ENCODE results near the gene SPRING1.
"Not testable (repeated sequence)": the region's sequence is repeated elsewhere in the genome, so short reads cannot be mapped to it uniquely, and the experiment has no call there.

SPRING1 gene

GRCh38 chr12:116766285-116766684 lies 28.4 kb upstream of the SPRING1 start:
- Histone ChIP-seq H3K27ac (ENCODE audit: low read depth, low read length) (no peak overlapping the region), H3K4me3 (ENCODE audit: low read depth, low read length) (no peak overlapping the region), H3K27me3 (ENCODE audit: insufficient read depth, low read length) (no peaks in the 10 kb centered on the region), H3K4me1 (ENCODE audit: control insufficient read depth, insufficient read depth, low read length, unreplicated experiment) (peaks cover 3% of the 10 kb centered on the region), H2AFZ (ENCODE audit: low read length, unreplicated experiment) (no peak overlapping the region), H3K79me2 (ENCODE audit: control insufficient read depth, insufficient read depth, low read length, unreplicated experiment) (no peaks in the 10 kb centered on the region), H3K36me3 (ENCODE audit: insufficient read depth, low read length) (no peaks in the 10 kb centered on the region)

GRCh38 chr12:116765271-116765670 lies 27.4 kb upstream of the SPRING1 start:
- no peaks in the 10 kb centered on the region for H3K27me3 ChIP-seq (ENCODE audit: insufficient read depth, low read length)
- peaks cover 3% of the 10 kb centered on the region for H3K4me1 ChIP-seq (ENCODE audit: control insufficient read depth, insufficient read depth, low read length, unreplicated experiment)
- H2AFZ ChIP-seq (ENCODE audit: low read length, unreplicated experiment) = no peak overlapping the region
- H3K79me2 ChIP-seq (ENCODE audit: control insufficient read depth, insufficient read depth, low read length, unreplicated experiment) = no peaks in the 10 kb centered on the region
- no peaks in the 10 kb centered on the region for H3K36me3 ChIP-seq (ENCODE audit: insufficient read depth, low read length)
- no peak overlapping the region for H3K4me3 ChIP-seq (ENCODE audit: low read depth, low read length)
- no peak overlapping the region for H3K27ac ChIP-seq (ENCODE audit: low read depth, low read length)

- Histone ChIP-seq H3K27ac (ENCODE audit: low read depth, low read length) (no peak overlapping the region), H3K27me3 (ENCODE audit: insufficient read depth, low read length) (no peaks in the 10 kb centered on the region), H3K4me3 (ENCODE audit: low read depth, low read length) (no peak overlapping the region), H3K36me3 (ENCODE audit: insufficient read depth, low read length) (no peaks in the 10 kb centered on the region), H3K4me1 (ENCODE audit: control insufficient read depth, insufficient read depth, low read length, unreplicated experiment) (peaks cover 3% of the 10 kb centered on the region), H3K79me2 (ENCODE audit: control insufficient read depth, insufficient read depth, low read length, unreplicated experiment) (no peaks in the 10 kb centered on the region), H2AFZ (ENCODE audit: low read length, unreplicated experiment) (no peak overlapping the region)
Observed at GRCh38 chr12:116761499-116761898, 23.6 kb upstream of the SPRING1 start.

- H3K79me2 ChIP-seq (ENCODE audit: control insufficient read depth, insufficient read depth, low read length, unreplicated experiment) = no peaks in the 10 kb centered on the region
- H3K4me3 ChIP-seq (ENCODE audit: low read depth, low read length) = no peak overlapping the region
- H3K36me3 ChIP-seq (ENCODE audit: insufficient read depth, low read length) = no peaks in the 10 kb centered on the region
- no peak overlapping the region for H2AFZ ChIP-seq (ENCODE audit: low read length, unreplicated experiment)
- no peak overlapping the region for H3K27ac ChIP-seq (ENCODE audit: low read depth, low read length)
- H3K27me3 ChIP-seq (ENCODE audit: insufficient read depth, low read length) = no peaks in the 10 kb centered on the region
- peaks cover 3% of the 10 kb centered on the region for H3K4me1 ChIP-seq (ENCODE audit: control insufficient read depth, insufficient read depth, low read length, unreplicated experiment)
Observed at GRCh38 chr12:116760622-116761020, 22.8 kb upstream of the SPRING1 start.

- no peak overlapping the region for H3K4me3 ChIP-seq (ENCODE audit: low read depth, low read length)
- H3K27ac ChIP-seq (ENCODE audit: low read depth, low read length) = no peak overlapping the region
- H3K4me1 ChIP-seq (ENCODE audit: control insufficient read depth, insufficient read depth, low read length, unreplicated experiment) = no peaks in the 10 kb centered on the region
- H2AFZ ChIP-seq (ENCODE audit: low read length, unreplicated experiment) = no peak overlapping the region
- no peaks in the 10 kb centered on the region for H3K79me2 ChIP-seq (ENCODE audit: control insufficient read depth, insufficient read depth, low read length, unreplicated experiment)
- H3K36me3 ChIP-seq (ENCODE audit: insufficient read depth, low read length) = no peaks in the 10 kb centered on the region
- no peaks in the 10 kb centered on the region for H3K27me3 ChIP-seq (ENCODE audit: insufficient read depth, low read length)
Observed at GRCh38 chr12:116759783-116760621, 22.1 kb upstream of the SPRING1 start.

GRCh38 chr12:116754783-116755182 lies 16.9 kb upstream of the SPRING1 start:
- H3K79me2 ChIP-seq (ENCODE audit: control insufficient read depth, insufficient read depth, low read length, unreplicated experiment); H3K27ac ChIP-seq (ENCODE audit: low read depth, low read length); H3K4me3 ChIP-seq (ENCODE audit: low read depth, low read length); H3K27me3 ChIP-seq (ENCODE audit: insufficient read depth, low read length); H3K36me3 ChIP-seq (ENCODE audit: insufficient read depth, low read length); H3K4me1 ChIP-seq (ENCODE audit: control insufficient read depth, insufficient read depth, low read length, unreplicated experiment); H2AFZ ChIP-seq (ENCODE audit: low read length, unreplicated experiment): not testable (repeated sequence)

- H3K27ac ChIP-seq (ENCODE audit: low read depth, low read length); H3K79me2 ChIP-seq (ENCODE audit: control insufficient read depth, insufficient read depth, low read length, unreplicated experiment); H3K4me1 ChIP-seq (ENCODE audit: control insufficient read depth, insufficient read depth, low read length, unreplicated experiment); H3K36me3 ChIP-seq (ENCODE audit: insufficient read depth, low read length); H2AFZ ChIP-seq (ENCODE audit: low read length, unreplicated experiment); H3K27me3 ChIP-seq (ENCODE audit: insufficient read depth, low read length); H3K4me3 ChIP-seq (ENCODE audit: low read depth, low read length): not testable (repeated sequence)
Observed at GRCh38 chr12:116754097-116754496, 16.2 kb upstream of the SPRING1 start.

- no peaks in the 10 kb centered on the region for H3K4me1 ChIP-seq (ENCODE audit: control insufficient read depth, insufficient read depth, low read length, unreplicated experiment)
- no peak overlapping the region for H3K4me3 ChIP-seq (ENCODE audit: low read depth, low read length)
- no peaks in the 10 kb centered on the region for H3K27me3 ChIP-seq (ENCODE audit: insufficient read depth, low read length)
- no peak overlapping the region for H3K27ac ChIP-seq (ENCODE audit: low read depth, low read length)
- H3K36me3 ChIP-seq (ENCODE audit: insufficient read depth, low read length) = no peaks in the 10 kb centered on the region
- no peaks in the 10 kb centered on the region for H3K79me2 ChIP-seq (ENCODE audit: control insufficient read depth, insufficient read depth, low read length, unreplicated experiment)
- H2AFZ ChIP-seq (ENCODE audit: low read length, unreplicated experiment) = no peak overlapping the region
Observed at GRCh38 chr12:116750298-116750697, 12.4 kb upstream of the SPRING1 start.

GRCh38 chr12:116749884-116750283 lies 12.0 kb upstream of the SPRING1 start:
- Histone ChIP-seq H3K27ac (ENCODE audit: low read depth, low read length) (no peak overlapping the region), H3K36me3 (ENCODE audit: insufficient read depth, low read length) (no peaks in the 10 kb centered on the region), H3K79me2 (ENCODE audit: control insufficient read depth, insufficient read depth, low read length, unreplicated experiment) (no peaks in the 10 kb centered on the region), H3K27me3 (ENCODE audit: insufficient read depth, low read length) (no peaks in the 10 kb centered on the region), H2AFZ (ENCODE audit: low read length, unreplicated experiment) (no peak overlapping the region), H3K4me1 (ENCODE audit: control insufficient read depth, insufficient read depth, low read length, unreplicated experiment) (no peaks in the 10 kb centered on the region), H3K4me3 (ENCODE audit: low read depth, low read length) (no peak overlapping the region)

GRCh38 chr12:116745554-116745953 lies 7.7 kb upstream of the SPRING1 start:
- H3K36me3 ChIP-seq (ENCODE audit: insufficient read depth, low read length) = no peaks in the 10 kb centered on the region
- no peak overlapping the region for H3K4me3 ChIP-seq (ENCODE audit: low read depth, low read length)
- no peak overlapping the region for H3K27ac ChIP-seq (ENCODE audit: low read depth, low read length)
- no peak overlapping the region for H2AFZ ChIP-seq (ENCODE audit: low read length, unreplicated experiment)
- no peaks in the 10 kb centered on the region for H3K27me3 ChIP-seq (ENCODE audit: insufficient read depth, low read length)
- H3K79me2 ChIP-seq (ENCODE audit: control insufficient read depth, insufficient read depth, low read length, unreplicated experiment) = no peaks in the 10 kb centered on the region
- no peaks in the 10 kb centered on the region for H3K4me1 ChIP-seq (ENCODE audit: control insufficient read depth, insufficient read depth, low read length, unreplicated experiment)

GRCh38 chr12:116744766-116745165 lies 6.9 kb upstream of the SPRING1 start:
- H2AFZ ChIP-seq (ENCODE audit: low read length, unreplicated experiment) = no peak overlapping the region
- no peaks in the 10 kb centered on the region for H3K79me2 ChIP-seq (ENCODE audit: control insufficient read depth, insufficient read depth, low read length, unreplicated experiment)
- H3K4me1 ChIP-seq (ENCODE audit: control insufficient read depth, insufficient read depth, low read length, unreplicated experiment) = no peaks in the 10 kb centered on the region
- no peaks in the 10 kb centered on the region for H3K27me3 ChIP-seq (ENCODE audit: insufficient read depth, low read length)
- H3K4me3 ChIP-seq (ENCODE audit: low read depth, low read length) = no peak overlapping the region
- no peaks in the 10 kb centered on the region for H3K36me3 ChIP-seq (ENCODE audit: insufficient read depth, low read length)
- H3K27ac ChIP-seq (ENCODE audit: low read depth, low read length) = no peak overlapping the region

All from ACC112 (cell line).